ENCODE results near the gene HSPB1. TPM values are rescaled to one million over a fixed set of nuclear protein-coding genes. Genes with fewer than 3 reads are reported as not detected.
"Not testable (repeated sequence)": the region's sequence is repeated elsewhere in the genome, so short reads cannot be mapped to it uniquely, and the experiment has no call there.

Gene HSPB1
- total and polyA plus RNA-seq, 7 donors = 1,312 to 5,803 (median 4,364) TPM

- ATAC-seq (no peak), DNase-seq (no peak)
- H3K4me1 ChIP-seq = no peaks in the 10 kb centered on the region
- TF ChIP-seq, protein P1, sequence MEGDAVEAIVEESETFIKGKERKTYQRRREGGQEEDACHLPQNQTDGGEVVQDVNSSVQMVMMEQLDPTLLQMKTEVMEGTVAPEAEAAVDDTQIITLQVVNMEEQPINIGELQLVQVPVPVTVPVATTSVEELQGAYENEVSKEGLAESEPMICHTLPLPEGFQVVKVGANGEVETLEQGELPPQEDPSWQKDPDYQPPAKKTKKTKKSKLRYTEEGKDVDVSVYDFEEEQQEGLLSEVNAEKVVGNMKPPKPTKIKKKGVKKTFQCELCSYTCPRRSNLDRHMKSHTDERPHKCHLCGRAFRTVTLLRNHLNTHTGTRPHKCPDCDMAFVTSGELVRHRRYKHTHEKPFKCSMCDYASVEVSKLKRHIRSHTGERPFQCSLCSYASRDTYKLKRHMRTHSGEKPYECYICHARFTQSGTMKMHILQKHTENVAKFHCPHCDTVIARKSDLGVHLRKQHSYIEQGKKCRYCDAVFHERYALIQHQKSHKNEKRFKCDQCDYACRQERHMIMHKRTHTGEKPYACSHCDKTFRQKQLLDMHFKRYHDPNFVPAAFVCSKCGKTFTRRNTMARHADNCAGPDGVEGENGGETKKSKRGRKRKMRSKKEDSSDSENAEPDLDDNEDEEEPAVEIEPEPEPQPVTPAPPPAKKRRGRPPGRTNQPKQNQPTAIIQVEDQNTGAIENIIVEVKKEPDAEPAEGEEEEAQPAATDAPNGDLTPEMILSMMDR (IDR thresholded peaks at IDR 0.05) = no peak
- H3K36me3 ChIP-seq (ENCODE audit: insufficient read depth in 1 of 2, low read depth in 1 of 2) = no peaks in the 10 kb centered on the region
- intact Hi-C loops (cut with DNase I) = loop anchor here in 1 of 2 donors (2.0 kb wide), 1 partner anchor 105 kb away; no protein-coding TSS in a partner anchor
- no peaks in the 10 kb centered on the region for H3K9me3 ChIP-seq
- no peak overlapping the region for H3K4me3 ChIP-seq
- WGBS, 3 donors = 65 to 72% (median 67%) methylated on average over 12 to 17 of the region's 17 CpGs
- peaks cover 0 to 31% (median 9%) of the 10 kb centered on the region in 3 donors for H3K27me3 ChIP-seq (ENCODE audit: insufficient read depth in 3 of 3, low read length in 2 of 3)
- H3K27ac ChIP-seq = no peak overlapping the region
Observed at GRCh38 chr7:76283254-76284159, 19.0 kb upstream of the HSPB1 start.

GRCh38 chr7:76285604-76286374 lies 16.7 kb upstream of the HSPB1 start:
- H3K4me3 ChIP-seq = no peak overlapping the region
- DNase-seq (no peak), ATAC-seq (no peak)
- no peaks in the 10 kb centered on the region for H3K9me3 ChIP-seq
- intact Hi-C loops (cut with DNase I) = loop anchor here in 1 of 2 donors (2.0 kb wide), 1 partner anchor 107 kb away; no protein-coding TSS in a partner anchor
- 80 to 82% (median 81%) methylated on average over 28 to 29 of the region's 29 CpGs for WGBS, 3 donors
- no peak overlapping the region for H3K27ac ChIP-seq
- no peaks in the 10 kb centered on the region for H3K4me1 ChIP-seq
- peaks cover 0 to 24% (median 9%) of the 10 kb centered on the region in 3 donors for H3K27me3 ChIP-seq (ENCODE audit: insufficient read depth in 3 of 3, low read length in 2 of 3)
- TF ChIP-seq, protein P1 (IDR thresholded peaks at IDR 0.05) = no peak
- no peaks in the 10 kb centered on the region for H3K36me3 ChIP-seq (ENCODE audit: insufficient read depth in 1 of 2, low read depth in 1 of 2)

DNA sequence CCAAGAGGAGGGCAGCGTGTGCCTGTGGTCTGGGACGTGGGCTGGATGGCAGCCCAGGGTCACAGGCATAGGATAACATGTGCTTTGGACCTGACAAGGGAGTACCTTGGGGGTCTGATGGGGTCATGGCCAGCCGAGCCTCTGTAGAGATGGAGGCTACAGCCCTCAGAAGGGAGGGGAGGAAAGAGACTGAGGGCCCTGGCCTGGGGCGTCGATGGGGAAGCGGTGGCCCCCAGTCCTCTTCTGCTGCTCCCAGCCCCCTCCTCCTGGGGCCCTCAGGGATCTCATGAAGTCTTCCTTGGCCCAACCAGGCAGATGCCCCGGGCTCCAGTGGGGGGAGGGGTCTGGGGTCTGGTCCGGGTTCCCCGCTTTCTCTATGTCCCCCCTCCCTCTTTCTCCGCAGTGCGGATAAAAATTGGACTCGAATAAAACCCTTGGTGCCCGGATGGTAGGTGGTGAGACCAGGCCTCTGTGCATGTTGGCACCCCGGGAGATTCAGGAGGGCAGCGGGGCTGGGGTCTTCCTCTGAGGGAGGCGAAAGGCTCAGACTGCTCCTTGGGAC lies 15.6 kb upstream of the HSPB1 start:
- Histone ChIP-seq H3K4me3 (no peak overlapping the region), H3K27me3 (ENCODE audit: insufficient read depth in 3 of 3, low read length in 2 of 3) (peaks cover 0 to 19% (median 7%) of the 10 kb centered on the region in 3 donors), H3K4me1 (peaks cover 10% of the 10 kb centered on the region), H3K36me3 (ENCODE audit: insufficient read depth in 1 of 2, low read depth in 1 of 2) (no peaks in the 10 kb centered on the region), H3K27ac (no peak overlapping the region), H3K9me3 (no peaks in the 10 kb centered on the region)
- TF ChIP-seq, protein P1 (IDR thresholded peaks at IDR 0.05) = no peak
- WGBS, 3 donors = 86 to 89% (median 87%) methylated on average over 15 to 16 of the region's 16 CpGs
- intact Hi-C loops (cut with DNase I) = no loop called here
- no peak for DNase-seq
- ATAC-seq = no peak

- H3K4me3 ChIP-seq; H3K27me3 ChIP-seq (ENCODE audit: insufficient read depth in 3 of 3, low read length in 2 of 3); DNase-seq; H3K9me3 ChIP-seq; H3K36me3 ChIP-seq (ENCODE audit: insufficient read depth in 1 of 2, low read depth in 1 of 2); ATAC-seq: not testable (repeated sequence)
- peak overlapping the region; percentile 98 for H3K27ac ChIP-seq
- peaks cover 42% of the 10 kb centered on the region for H3K4me1 ChIP-seq
- intact Hi-C loops (cut with DNase I) = loop anchor here in 1 of 2 donors (1.0 kb wide), 1 partner anchor 23 kb away; no protein-coding TSS in a partner anchor
- 82 to 90% (median 82%) methylated on average over 6 of the region's 6 CpGs for WGBS, 3 donors
Observed at GRCh38 chr7:76290847-76291350, 11.6 kb upstream of the HSPB1 start.

Measured in psoas muscle (tissue), 8 donors.